Kidney capillary endothelial cell (primary cell): ENCODE measurements around the gene ZNF738.

Experiments used
- DNase-seq: peaks from one replicate; pipeline ENCODE4 v3.0.0-alpha.2; 2018; ENCODE audit warnings: low spot score

ZNF738 gene

DNA sequence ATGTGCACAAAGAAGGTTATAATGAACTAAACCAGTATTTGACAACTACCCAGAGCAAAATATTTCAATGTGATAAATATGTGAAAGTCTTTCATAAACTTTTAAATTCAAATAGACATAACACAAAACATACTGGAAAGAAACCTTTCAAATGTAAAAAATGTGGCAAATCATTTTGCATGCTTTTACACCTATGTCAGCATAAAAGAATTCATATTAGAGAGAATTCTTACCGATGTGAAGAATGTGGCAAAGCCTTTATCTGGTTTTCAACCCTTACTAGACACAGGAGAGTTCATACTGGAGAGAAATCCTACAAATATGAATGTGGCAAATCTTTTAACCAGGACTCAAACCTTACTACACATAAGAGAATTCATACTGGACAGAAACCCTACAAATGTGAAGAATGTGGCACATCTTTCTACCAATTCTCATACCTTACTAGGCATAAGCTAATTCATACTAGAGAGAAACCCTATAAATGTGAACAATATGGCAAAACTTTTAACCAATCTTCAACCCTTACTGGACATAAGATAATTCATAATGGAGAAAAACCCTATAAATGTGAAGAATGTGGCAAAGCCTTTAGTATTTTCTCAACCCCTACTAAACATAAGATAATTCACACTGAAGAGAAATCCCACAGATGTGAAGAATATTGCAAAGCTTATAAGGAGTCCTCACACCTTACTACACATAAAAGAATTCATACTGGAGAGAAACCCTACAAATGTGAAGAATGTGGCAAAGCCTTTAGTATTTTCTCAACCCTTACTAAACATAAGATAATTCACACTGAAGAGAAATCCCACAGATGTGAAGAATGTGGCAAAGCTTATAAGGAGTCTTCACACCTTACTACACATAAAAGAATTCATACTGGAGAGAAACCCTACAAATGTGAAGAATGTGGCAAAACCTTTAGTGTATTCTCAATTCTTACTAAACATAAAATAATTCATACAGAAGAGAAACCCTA lies 64.5 kb downstream of the ZNF738 start:
- DNase-seq: no peak
